ENCODE measurements around the gene MXD3.
"Not testable (repeated sequence)": the region's sequence is repeated elsewhere in the genome, so short reads cannot be mapped to it uniquely, and the experiment has no call there.

Gene MXD3

DNA sequence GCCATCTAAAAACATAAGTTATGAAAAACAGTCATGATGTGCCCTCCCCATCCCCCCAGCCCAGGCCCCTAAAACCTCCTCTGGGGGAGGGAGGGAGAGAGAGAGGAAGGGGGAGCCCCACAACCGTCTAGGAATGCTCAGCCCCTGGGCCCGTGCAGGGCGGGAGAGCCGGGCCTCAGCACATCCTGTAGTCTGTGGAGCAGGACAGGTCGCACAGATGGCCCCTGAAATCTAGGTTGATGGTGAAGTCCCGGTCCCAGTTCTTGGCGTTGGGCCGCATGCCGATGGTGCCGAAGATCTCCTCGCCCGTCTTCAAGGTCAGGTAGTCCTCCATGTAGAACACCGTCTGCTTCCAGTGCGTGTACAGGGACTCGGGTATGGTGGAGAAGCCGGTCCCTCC, 46.3 kb downstream of the MXD3 start:
- no peak for DNase-seq (ENCODE audit: low spot score)

DNA sequence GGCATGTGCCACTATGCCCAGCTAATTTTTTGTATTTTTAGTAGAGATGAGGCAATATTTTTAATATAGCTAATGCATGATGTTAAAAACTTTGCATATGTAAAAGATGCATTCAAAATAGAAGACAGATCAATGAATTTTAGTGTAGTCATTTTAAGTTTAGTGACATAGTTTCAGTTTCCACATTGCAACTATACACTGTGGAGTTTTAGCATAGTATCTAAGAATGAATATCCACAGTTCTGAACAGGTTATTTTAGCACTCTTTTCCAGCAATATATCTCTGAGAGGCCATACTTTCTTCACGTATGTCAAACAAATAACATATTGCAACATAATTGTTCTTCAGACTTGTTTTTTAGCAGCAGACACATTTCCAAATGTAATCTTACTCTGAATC, 47.5 kb downstream of the MXD3 start:
- no peak for DNase-seq (ENCODE audit: low spot score)

DNA sequence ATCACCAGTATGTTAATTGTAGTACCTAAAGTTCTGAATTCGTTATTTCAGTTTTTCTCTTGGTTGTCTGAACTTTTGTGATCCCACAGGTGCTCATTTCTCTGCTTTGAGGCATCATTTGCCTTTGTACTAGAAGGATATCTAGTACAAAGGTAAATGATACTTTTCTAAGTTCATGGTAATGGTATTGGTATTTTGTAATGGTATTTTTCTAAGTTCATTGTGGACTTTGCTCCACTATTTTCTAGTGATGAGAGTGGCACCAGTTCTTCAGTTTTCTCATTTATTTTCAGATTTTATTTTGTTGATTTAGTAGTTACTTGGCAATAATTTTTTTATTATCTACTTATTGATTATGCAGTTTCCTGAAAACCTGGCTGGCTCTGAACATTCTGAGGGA, 50.2 kb downstream of the MXD3 start:
- DNase-seq (ENCODE audit: low spot score), result no peak

DNA sequence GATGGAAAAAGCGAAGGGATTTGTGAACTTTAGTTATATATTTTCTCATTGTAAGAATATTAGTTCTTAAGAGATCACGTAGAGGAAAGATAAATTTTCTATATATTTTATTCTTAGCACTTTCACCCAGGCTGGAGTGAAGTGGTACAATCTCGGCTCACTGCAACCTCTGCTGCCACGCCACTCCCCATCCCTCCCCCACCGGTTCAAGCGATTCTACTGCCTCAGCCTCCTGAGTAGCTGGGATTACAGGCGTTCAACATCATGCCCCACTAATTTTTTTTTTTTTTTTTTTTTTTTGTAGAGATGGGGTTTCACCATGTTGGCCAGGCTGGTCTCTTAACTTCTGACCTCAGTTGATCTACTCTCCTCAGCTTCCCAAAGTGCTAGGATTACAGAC, 50.7 kb downstream of the MXD3 start:
- DNase-seq (ENCODE audit: low spot score), result no peak

DNA sequence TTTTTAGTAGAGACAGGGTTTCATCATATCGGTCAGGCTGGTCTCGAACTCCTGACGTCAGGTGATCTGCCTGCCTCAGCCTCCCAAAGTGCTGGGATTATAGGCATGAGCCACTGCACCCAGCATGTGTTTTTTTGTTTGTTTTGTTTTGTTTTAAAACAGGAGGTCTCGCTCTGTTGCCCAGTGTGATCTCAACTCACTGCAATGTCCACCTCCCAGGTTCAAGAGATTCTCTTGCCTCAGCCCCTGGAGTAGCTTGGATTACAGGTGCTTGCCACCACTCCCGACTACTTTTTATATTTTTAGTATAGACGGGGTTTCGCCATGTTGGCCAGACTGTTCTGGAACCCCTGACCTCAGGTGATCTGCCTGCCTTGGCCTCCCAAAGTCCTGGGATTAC, 53.0 kb downstream of the MXD3 start:
- DNase-seq (ENCODE audit: low spot score), result not testable (repeated sequence)

Measured in pons (tissue), 1 donor.